IgD-negative memory B cell (primary cell): ENCODE measurements around the gene VPS37D. TPM values are rescaled to one million over a fixed set of nuclear protein-coding genes. Genes with fewer than 3 reads are reported as not detected.
"Not testable (repeated sequence)": the region's sequence is repeated elsewhere in the genome, so short reads cannot be mapped to it uniquely, and the experiment has no call there.

Source experiments
- H3K27ac Mint-ChIP-seq, 3 donors: one replicate each; pipeline ENCODE4 v1.8.0; 2020 to 2022; ENCODE audit warnings: mild to moderate bottlenecking in 3 of 3, mixed read lengths in 3 of 3, moderate library complexity in 1 of 3
- H3K27me3 Mint-ChIP-seq: one replicate; pipeline ENCODE4 v1.8.0; 2021; ENCODE audit warnings: mixed read lengths
- H3K36me3 Mint-ChIP-seq: one replicate; pipeline ENCODE4 v1.8.0; 2020; ENCODE audit warnings: mild to moderate bottlenecking, mixed read lengths
- H3K4me1 Mint-ChIP-seq, 3 donors: one replicate each; pipeline ENCODE4 v1.8.0; 2020 to 2022; ENCODE audit warnings: mixed read lengths in 3 of 3, mild to moderate bottlenecking in 1 of 3
- H3K4me3 Mint-ChIP-seq, 4 donors: one replicate each; pipeline ENCODE4 v1.8.0; 2020 to 2022; ENCODE audit warnings: mild to moderate bottlenecking in 4 of 4, mixed read lengths in 4 of 4, moderate library complexity in 3 of 4
- H3K9me3 Mint-ChIP-seq, 3 donors: one replicate each; pipeline ENCODE4 v1.8.0; 2020 to 2021; ENCODE audit warnings: mixed read lengths in 3 of 3, mild to moderate bottlenecking in 1 of 3
- polyA plus RNA-seq: library from polyadenylated mRNA; unstranded; fragments of 300-500 nt; fragmentation: Illumina TruSeq; gene quantifications from one replicate; pipeline ENCODE4 v1.2.3, GENCODE V29; 2021

The VPS37D gene
- polyA plus RNA-seq, 1 donor from 2014 or later = 0.39 TPM

- Mint-ChIP-seq H3K36me3 (no peaks in the 10 kb centered on the region), H3K9me3 (no peaks in the 10 kb centered on the region), H3K27ac (no peak overlapping the region), H3K4me1 (no peaks in the 10 kb centered on the region), H3K4me3 (no peak overlapping the region), H3K27me3 (peaks cover 21% of the 10 kb centered on the region)
Measured at GRCh38 chr7:73633844-73634243, 33.8 kb upstream of the VPS37D start.

- Mint-ChIP-seq H3K4me3 (no peak overlapping the region), H3K27me3 (peaks cover 21% of the 10 kb centered on the region), H3K36me3 (no peaks in the 10 kb centered on the region), H3K27ac (no peak overlapping the region), H3K9me3 (no peaks in the 10 kb centered on the region), H3K4me1 (no peaks in the 10 kb centered on the region)
Measured at GRCh38 chr7:73635428-73636200, 32.0 kb upstream of the VPS37D start.

DNA sequence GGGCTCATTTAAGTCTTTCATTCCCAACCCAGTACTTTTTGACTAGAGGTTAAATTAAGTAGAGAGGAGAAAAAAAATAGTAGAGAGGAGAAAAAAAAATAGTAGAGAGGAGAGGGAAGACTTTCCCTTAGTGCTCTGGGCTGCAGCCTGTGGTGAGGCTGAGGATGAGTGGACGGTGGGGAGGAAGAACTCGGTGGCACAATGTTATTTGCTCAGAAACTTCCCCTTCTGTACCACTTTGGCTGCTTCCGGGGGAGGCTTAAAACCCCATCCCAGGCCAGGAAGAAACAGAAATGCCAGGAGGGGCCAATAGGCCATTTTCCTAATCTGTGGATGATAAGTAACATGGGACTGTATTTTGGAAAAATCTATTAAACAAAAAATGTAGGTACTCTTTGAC, 28.7 kb upstream of the VPS37D start:
- Mint-ChIP-seq H3K4me1 (no peaks in the 10 kb centered on the region), H3K36me3 (no peaks in the 10 kb centered on the region), H3K9me3 (peaks cover 0 to 10% (median 3%) of the 10 kb centered on the region in 3 donors), H3K27ac (peak overlapping the region in 1 of 3 donors; percentile 18), H3K27me3 (peaks cover 16% of the 10 kb centered on the region), H3K4me3 (no peak overlapping the region)

GRCh38 chr7:73642834-73643233, 24.8 kb upstream of the VPS37D start:
- Mint-ChIP-seq H3K4me1 (peaks cover 0 to 2% (median 0%) of the 10 kb centered on the region in 3 donors), H3K27me3 (peaks cover 23% of the 10 kb centered on the region), H3K4me3 (no peak overlapping the region), H3K9me3 (peaks cover 0 to 10% (median 3%) of the 10 kb centered on the region in 3 donors), H3K36me3 (no peaks in the 10 kb centered on the region), H3K27ac (no peak overlapping the region)

- no peak overlapping the region for H3K27ac Mint-ChIP-seq
- peaks cover 27% of the 10 kb centered on the region for H3K27me3 Mint-ChIP-seq
- H3K36me3 Mint-ChIP-seq = no peaks in the 10 kb centered on the region
- no peak overlapping the region for H3K4me3 Mint-ChIP-seq
- peaks cover 0 to 2% (median 2%) of the 10 kb centered on the region in 3 donors for H3K4me1 Mint-ChIP-seq
- peaks cover 0 to 10% (median 3%) of the 10 kb centered on the region in 3 donors for H3K9me3 Mint-ChIP-seq
Measured at GRCh38 chr7:73644688-73645286, 22.8 kb upstream of the VPS37D start.

GRCh38 chr7:73645643-73646174, 21.9 kb upstream of the VPS37D start:
- Mint-ChIP-seq H3K4me1 (peaks cover 0 to 2% (median 2%) of the 10 kb centered on the region in 3 donors), H3K9me3 (peaks cover 0 to 10% (median 3%) of the 10 kb centered on the region in 3 donors), H3K27me3 (peaks cover 34% of the 10 kb centered on the region), H3K27ac (no peak overlapping the region), H3K36me3 (no peaks in the 10 kb centered on the region), H3K4me3 (peak overlapping the region in 1 of 4 donors; percentile 60)

DNA sequence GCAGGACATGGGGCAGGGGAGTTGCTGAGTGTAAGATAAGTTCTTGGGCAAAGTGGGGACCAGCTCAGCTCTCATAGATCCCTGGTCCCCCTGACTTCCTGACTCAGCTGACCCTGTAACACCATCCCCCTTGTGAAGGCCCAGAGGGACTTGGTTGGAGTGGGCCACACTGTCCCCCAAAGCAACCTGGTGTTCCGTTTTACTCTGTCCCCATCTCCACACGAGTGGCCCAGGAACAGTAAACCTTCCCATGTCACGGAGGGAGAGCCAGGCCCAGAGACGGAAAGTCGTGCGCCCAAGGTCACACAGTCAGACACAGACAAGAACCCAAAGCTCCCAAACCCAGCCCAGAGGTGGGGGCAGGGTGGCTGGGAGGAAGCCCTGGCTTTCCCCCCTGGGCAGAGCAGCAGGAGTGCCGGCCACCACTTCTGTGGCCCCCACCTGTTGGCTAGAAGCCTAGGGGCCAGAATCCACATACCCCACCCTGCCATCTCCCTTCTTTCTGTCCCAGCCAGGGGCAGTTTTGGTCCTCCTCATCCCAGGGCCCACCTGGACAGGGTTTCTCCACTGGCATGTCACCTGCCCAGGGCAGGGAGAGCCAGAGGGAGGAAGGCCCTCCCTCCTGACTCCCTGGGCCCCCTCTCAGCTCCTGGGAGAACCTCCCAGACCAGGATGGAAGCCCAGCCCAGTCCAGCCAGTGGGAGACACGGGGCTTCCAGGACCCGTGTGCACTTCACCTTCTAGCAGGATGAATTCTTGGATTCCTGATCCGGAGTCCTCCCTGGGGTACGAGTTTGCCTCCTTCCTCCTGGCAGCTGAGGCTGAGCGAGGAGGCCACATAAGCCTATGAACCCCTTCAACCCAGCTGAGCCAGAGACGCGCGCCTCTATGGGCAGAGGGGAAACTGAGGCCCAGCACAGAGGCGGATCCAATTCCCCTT, 20.6 kb upstream of the VPS37D start:
- Mint-ChIP-seq H3K9me3 (peaks cover 0 to 3% (median under 1%) of the 10 kb centered on the region in 3 donors), H3K27me3 (peaks cover 36% of the 10 kb centered on the region), H3K4me1 (peaks cover 0 to 2% (median 2%) of the 10 kb centered on the region in 3 donors), H3K27ac (no peak overlapping the region), H3K4me3 (peak overlapping the region in 1 of 4 donors; percentile 63), H3K36me3 (no peaks in the 10 kb centered on the region)

GRCh38 chr7:73647725-73648592, 19.7 kb upstream of the VPS37D start:
- H3K27ac Mint-ChIP-seq = no peak overlapping the region
- peak overlapping the region in 3 of 4 donors; percentile 10 to 46 (median 32) for H3K4me3 Mint-ChIP-seq
- H3K27me3 Mint-ChIP-seq = peaks cover 39% of the 10 kb centered on the region
- H3K4me1 Mint-ChIP-seq = peaks cover 0 to 2% (median 2%) of the 10 kb centered on the region in 3 donors
- H3K9me3 Mint-ChIP-seq = peaks cover 0 to 1% (median 0%) of the 10 kb centered on the region in 3 donors
- no peaks in the 10 kb centered on the region for H3K36me3 Mint-ChIP-seq

GRCh38 chr7:73648593-73649332, 18.9 kb upstream of the VPS37D start:
- H3K27ac Mint-ChIP-seq = no peak overlapping the region
- peaks cover 41% of the 10 kb centered on the region for H3K27me3 Mint-ChIP-seq
- H3K9me3 Mint-ChIP-seq = no peaks in the 10 kb centered on the region
- H3K4me1 Mint-ChIP-seq = peaks cover 0 to 2% (median 2%) of the 10 kb centered on the region in 3 donors
- H3K4me3 Mint-ChIP-seq = peak overlapping the region in 3 of 4 donors; percentile 10 to 46 (median 43)
- H3K36me3 Mint-ChIP-seq = no peaks in the 10 kb centered on the region

GRCh38 chr7:73649576-73649975, 18.1 kb upstream of the VPS37D start:
- Mint-ChIP-seq H3K9me3 (peaks cover 0 to 2% (median 0%) of the 10 kb centered on the region in 3 donors), H3K36me3 (no peaks in the 10 kb centered on the region), H3K4me3 (peak overlapping the region in 1 of 4 donors; percentile 50), H3K27ac (no peak overlapping the region), H3K27me3 (peaks cover 43% of the 10 kb centered on the region), H3K4me1 (peaks cover 0 to 2% (median 2%) of the 10 kb centered on the region in 3 donors)

GRCh38 chr7:73650524-73650923, 17.1 kb upstream of the VPS37D start:
- Mint-ChIP-seq H3K36me3 (no peaks in the 10 kb centered on the region), H3K27me3 (peaks cover 34% of the 10 kb centered on the region), H3K4me1 (peaks cover 0 to 2% (median 2%) of the 10 kb centered on the region in 3 donors), H3K27ac (no peak overlapping the region), H3K9me3 (peaks cover 0 to 7% (median 2%) of the 10 kb centered on the region in 3 donors), H3K4me3 (peak overlapping the region in 2 of 4 donors; percentile 5 to 36)

- H3K27me3 Mint-ChIP-seq = peaks cover 25% of the 10 kb centered on the region
- H3K4me3 Mint-ChIP-seq = no peak overlapping the region
- H3K9me3 Mint-ChIP-seq = peaks cover 0 to 7% (median 2%) of the 10 kb centered on the region in 3 donors
- peaks cover 0 to 2% (median 0%) of the 10 kb centered on the region in 3 donors for H3K4me1 Mint-ChIP-seq
- H3K27ac Mint-ChIP-seq = peak overlapping the region in 1 of 3 donors; percentile 29
- no peaks in the 10 kb centered on the region for H3K36me3 Mint-ChIP-seq
Measured at GRCh38 chr7:73652541-73652949, 15.1 kb upstream of the VPS37D start.

GRCh38 chr7:73655309-73655708, 12.3 kb upstream of the VPS37D start:
- not testable (repeated sequence) for H3K4me1 Mint-ChIP-seq, H3K4me3 Mint-ChIP-seq, H3K36me3 Mint-ChIP-seq, H3K27ac Mint-ChIP-seq, H3K9me3 Mint-ChIP-seq
- H3K27me3 Mint-ChIP-seq = peaks cover 17% of the 10 kb centered on the region
